ENCODE measurements around the gene RMI1.
"Not testable (repeated sequence)": the region's sequence is repeated elsewhere in the genome, so short reads cannot be mapped to it uniquely, and the experiment has no call there.

The RMI1 gene

DNA sequence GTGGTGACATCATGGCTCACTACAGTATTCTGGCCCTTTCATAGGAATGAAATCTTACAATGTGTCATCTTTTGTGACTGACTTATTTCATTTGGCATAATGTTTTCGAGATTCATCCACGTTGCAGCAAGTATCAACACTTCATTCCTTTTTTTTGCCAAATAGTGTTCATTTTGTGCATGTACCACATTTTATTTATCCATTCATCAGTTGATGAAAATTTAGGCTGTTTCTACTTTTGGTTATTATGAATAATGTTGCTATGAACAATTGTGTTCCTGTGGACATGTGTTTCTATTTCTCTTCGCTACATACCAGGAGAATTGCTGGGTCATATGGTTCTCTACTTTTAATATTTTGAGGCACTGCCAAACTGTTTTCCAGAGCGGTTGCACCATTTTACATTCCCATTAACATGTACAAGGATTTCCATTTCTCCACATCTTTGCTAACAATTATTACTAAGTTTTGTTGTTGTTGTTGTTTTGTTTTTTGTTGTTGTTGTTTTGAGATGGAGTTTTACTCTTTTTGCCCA, 43.5 kb downstream of the RMI1 start:
- no peak for DNase-seq

GRCh38 chr9:84027201-84027600, 46.6 kb downstream of the RMI1 start:
- DNase-seq: no peak

GRCh38 chr9:84031534-84031933, 50.9 kb downstream of the RMI1 start:
- no peak for DNase-seq

- not testable (repeated sequence) for DNase-seq
Observed at GRCh38 chr9:84041857-84042256, 61.3 kb downstream of the RMI1 start.

DNA sequence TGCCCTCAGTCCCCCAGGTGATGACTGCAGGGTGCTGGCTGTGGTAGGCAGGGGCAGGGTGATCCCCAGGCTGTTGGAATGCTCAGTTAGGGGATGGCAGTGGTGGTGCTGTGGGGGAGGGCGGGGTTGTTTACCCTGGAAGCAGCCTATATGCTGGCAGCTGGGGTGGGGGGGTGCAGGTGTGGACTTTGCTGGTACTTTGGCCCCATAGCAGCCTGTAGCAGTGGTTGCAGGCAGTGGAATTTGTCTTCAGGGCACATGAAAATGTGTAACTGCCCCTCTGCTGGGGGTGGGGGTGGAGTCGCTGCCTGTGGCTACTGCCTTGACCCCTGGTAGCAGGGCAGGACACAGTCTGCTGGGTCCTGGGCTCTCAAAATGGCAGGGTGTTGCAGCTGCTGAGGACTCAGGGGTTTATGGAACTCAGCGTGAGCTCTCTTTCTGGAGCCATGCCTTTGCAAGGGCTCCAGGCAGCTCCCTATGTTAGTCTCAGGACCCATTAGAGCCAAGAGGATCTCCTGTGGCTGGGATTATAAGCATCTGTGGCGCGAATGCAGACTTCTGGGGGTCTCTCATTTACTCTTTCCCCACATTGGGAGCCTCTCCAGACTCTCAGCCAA, 65.0 kb downstream of the RMI1 start:
- no peak for DNase-seq
